HS-27A (cell line): ENCODE data around the gene DPF3.
"Not testable (repeated sequence)": the region's sequence is repeated elsewhere in the genome, so short reads cannot be mapped to it uniquely, and the experiment has no call there.

Experiments
- DNase-seq: peaks from one replicate; pipeline ENCODE4 v3.0.0-alpha.2; 2012; ENCODE audit warnings: low read depth, missing footprints

The DPF3 gene

DNA sequence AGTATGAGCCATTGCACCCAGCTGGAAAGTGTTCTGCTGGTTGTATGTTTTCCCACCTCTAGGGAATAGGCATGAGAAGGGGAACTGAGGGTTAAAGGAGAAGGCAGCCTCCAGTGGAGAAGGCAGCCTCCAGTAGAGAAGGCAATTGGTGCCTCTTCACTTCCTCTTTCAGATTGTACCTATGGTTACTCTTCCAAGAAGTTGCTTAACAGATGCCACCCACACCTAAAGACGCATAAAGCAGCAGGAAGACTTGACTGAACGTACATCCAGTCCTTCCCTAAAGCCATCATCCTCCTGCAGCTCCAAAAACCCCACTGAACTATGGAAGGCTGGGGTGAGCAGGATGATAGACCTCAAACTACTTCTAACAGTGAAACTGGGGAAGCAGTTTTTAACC is 13.1 kb downstream of the DPF3 start:
- DNase-seq = no peak

DNA sequence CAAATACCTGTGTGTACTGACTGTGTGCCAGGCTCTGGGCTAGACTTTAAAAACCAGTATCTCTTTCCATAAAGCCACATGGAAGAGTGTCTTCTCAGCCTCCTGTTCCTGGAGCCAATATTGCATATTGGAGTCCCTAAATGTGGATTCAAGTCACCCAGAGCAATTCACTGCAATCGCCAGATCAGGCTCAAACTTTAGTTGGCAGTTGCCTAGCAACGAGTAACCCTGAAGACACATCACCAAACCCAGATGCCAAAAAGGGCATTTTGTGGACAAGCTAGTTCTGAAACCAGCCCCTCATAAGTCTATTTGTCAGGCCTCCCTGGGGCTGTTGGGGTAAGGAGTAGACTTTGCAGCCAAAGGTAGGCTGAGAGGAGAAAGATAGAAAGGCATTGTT is 13.7 kb downstream of the DPF3 start:
- DNase-seq = no peak

GRCh38 chr14:72879431-72879830 is 14.5 kb downstream of the DPF3 start:
- no peak for DNase-seq

DNA sequence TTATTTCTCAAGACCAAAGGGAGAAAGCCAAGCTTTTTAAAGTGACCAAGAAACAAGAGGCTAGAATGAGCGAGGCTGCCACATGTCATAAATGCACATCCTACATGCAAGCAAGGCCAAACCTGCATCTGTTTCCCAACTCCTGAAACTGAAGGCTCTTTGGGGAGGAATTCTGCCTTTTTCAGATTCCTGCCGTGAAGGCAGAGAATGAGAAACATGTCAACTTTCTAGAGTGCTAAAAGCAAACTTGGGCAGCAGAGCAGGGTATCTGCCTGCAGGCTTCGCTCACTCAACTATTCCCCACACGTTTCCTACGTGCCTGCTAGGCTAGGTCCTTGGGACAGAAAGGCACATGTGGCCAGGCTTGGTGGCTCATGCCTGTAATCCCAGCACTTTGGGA is 15.2 kb downstream of the DPF3 start:
- DNase-seq = no peak

DNA sequence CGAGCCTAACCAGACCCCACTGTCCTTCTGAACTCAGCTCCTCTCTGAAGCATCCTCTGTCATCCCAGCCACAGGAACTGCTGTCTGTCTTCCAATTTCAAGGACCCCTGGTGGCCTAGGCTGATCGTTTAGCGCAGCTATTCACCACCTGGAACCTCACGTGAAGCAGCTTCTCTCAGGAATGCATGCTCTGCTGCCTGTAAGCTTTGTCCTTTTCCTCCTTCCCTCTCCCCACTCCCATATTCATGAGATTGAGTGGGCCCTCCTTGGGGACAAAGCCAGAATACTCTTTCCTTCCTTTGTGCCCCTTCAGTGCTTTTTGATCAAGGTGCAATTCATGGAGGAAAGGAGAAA is 17.2 kb downstream of the DPF3 start:
- DNase-seq = no peak

DNA sequence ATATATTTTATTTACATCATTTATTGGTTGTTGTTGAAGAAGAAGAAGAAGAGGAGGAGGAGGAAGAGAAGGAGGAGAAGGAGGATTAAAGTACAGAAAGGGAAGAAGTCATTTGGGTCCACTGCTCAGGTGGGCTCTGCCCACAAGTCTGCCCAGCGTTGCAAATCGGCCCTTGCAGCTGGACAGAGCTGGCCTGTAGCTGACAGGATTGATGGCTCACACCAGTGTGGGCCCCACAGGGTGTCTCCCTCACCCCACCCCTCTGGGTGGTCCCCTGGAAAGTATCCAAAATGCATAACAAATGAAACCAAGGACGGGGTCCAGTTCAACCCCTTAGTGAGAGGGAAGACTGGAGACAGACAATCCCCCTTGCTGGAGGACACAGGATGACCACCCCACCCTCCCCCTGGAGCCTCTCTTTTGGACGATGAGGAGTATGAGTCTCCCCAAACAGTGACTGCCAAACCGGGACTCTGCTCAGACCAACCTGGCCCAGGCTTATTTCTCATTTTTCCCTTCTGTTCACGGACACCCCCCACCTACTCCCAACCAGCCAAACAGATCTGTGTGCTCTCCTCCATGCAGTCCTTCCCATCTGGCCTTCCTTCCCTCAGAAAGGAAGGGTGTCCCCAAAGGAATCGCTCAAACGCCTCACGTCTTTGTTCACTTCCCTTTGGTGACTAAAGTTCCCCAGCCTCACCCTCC is 17.7 kb downstream of the DPF3 start:
- DNase-seq = no peak

- DNase-seq = not testable (repeated sequence)
Observed at GRCh38 chr14:72870878-72871277, 23.0 kb downstream of the DPF3 start.

DNA sequence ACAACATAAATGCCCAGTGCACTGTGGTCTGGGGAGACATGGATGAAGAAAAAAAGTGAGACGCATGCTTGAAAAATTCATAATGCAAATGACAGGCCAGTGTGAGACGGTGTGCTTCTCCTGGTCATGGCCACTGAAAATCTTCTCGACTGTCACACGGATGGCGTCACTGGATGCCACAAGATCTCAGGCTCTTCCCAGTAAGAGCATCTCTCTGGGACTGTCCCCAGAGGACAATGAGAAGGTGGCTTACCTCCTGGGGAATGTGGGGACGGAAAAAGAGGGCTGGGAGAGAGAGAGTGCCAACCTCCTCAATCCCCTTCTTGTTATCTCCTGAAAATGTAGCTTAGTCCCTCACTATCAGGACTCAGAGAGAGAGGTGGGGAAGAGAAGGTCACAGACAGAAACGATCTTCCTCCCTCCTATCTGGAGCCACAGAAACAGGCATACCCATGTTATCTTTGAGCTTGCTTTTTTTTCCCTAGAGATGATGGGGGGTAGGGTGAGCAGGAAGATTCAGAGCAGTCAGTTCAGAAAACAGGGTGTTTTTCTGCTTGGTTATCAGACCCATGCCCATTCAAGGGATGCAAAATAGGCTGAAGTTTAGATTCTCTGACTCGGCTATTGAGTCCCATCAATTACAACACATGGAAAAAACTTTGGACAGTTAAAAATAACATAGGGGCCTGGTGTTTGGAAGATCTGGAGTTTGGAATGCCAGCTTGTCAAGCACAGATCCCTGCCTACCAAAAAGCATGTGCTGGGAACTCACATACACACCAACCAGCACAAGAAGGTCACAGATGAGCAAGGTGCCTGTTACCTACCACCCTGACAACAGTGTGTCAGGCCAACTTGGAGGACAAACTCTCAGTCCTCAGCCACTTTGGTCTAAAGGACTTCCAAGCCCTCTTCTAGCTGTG is 24.2 kb downstream of the DPF3 start:
- no peak for DNase-seq

- no peak for DNase-seq
Observed at GRCh38 chr14:72868500-72868899, 25.4 kb downstream of the DPF3 start.

DNA sequence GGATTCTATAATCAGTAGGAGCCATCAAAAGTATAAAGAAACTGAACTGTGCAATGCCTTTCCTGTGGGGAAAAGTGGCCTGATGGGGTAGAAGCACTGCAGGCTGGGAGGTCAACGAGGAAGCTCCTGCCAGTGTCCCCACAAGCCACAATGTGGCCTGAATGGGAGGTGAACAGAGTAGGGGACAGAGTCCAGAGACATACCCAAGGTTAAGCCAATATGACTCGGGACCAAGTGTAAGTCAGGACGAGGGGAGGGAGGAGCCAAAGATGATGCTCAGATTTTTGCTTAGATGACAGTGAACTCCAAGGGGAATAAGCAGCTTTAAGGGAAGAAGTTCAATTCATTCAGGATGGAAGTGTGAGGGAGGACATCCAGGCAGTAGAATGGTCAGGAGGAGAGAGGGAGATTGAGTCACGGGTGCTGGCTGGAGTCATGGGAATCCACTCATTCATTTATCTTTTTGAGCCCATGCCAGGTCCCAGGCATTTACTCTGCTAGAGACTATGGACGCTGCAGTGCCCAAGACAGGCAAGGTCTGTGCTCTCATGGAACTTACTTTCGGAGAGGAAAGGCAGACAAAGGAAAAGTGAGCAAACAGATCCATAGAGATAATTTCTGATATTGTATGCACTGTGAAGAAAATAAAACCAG is 29.1 kb downstream of the DPF3 start:
- DNase-seq = no peak

DNA sequence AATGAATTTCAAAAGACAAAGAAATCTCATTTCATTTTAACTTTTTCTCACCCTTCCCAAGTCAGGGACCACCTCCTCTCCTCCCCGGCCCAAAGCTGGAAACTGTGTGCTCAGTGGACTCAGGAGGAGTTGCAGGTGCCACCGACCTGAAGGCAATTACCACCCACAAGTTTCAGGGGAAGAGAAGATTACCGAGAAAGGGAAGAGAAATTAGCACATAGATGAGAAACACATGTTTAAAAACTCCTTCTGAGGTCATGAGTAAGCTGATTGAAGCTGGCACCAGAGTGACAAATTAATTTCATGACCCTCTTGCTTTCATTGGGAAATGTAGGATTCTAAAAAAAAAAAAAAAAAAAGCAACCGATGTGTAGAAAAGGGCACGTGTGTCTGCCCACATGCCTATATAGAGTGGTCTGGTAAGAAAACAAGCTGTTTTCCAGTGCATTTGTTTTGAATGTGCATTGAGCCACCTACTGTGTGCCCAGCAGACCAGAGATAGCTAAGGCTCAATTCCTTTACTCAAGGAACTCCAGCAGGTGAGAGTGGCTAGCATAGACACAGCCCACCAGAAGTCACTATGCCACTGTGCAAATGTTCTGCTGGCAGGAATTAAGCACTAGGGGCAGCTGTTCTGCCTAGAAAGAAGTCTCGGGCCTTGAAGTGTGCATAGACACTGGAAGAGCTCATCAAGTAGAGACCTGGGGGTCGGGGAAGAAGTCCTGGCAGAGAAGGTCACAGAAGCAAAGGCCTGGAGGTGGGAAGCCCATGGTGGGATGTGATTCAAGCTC is 30.5 kb downstream of the DPF3 start:
- DNase-seq = no peak

DNA sequence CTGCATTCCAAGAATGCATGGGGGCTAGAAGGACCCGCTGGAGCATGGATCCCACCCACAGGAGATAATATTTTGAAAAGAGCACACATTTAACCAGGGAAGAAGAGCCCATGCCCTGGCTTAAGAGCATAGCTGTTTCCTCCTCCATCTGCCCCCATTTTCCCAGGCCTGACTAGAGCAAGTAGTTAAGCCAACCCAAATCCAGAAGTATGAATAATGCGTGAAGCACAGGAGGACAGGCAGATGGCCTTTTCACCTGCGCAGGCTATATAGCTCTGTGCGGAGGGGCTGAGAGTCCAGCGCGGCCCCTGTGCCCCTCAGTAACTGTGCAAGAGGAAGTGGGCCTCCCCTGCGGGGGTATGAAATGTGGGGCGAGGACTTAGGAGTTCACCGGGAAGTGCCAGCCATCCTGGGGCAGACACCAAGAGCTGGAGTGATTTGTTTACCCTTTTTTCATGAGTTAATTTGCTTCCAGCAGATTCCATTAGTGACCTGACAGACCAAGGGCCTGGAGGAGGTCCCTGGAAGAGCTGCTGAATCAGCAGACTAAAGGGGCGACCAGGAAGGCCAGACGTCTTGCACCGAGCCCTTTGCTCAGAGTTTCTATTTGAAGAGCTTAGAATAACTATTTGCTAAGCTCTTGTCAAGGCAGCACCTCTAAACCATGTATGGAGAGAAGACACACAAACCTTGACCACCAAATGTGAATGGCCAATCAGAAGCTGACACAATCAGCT is 37.2 kb downstream of the DPF3 start:
- DNase-seq = no peak

DNA sequence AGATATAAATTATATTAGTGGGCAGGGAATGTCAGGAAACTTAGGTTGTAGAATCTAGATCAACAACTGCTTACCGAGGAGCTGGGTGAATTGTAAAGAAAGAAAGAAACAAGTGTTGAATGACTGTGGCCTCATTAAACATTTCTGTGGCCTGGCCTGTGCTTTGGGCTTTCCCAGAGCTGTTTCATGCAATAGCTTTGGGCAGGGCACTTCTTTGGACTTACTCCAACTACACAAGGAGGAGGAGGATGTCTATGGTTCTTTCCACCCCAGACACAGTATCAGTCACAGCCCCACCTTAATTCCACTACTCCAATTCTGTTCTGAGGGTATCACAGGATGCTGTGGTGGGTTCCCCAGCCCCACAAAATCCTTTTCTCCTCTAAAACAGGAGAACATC is 38.0 kb downstream of the DPF3 start:
- peak; percentile 22 for DNase-seq

DNA sequence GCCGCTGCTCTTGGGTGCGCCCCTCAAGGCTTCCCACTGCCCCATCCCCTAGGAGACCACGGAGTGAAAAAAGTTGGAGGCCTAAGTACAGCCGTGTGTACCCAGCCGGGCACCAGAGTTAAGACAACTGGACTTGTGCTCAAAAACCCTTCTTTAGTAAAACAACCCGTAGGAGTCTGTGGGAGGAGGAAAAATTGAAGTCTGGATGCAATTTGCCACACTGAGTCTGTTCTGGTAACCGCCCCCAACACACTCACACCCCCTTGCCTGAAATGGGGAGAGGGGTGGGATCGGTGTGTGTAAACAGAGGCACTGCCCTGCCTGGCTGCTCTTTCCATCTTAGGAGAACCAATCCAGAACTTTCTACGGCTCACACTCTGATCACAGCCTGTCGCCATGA is 41.7 kb downstream of the DPF3 start:
- DNase-seq = no peak

- DNase-seq = no peak
Observed at GRCh38 chr14:72851635-72852034, 42.3 kb downstream of the DPF3 start.

DNA sequence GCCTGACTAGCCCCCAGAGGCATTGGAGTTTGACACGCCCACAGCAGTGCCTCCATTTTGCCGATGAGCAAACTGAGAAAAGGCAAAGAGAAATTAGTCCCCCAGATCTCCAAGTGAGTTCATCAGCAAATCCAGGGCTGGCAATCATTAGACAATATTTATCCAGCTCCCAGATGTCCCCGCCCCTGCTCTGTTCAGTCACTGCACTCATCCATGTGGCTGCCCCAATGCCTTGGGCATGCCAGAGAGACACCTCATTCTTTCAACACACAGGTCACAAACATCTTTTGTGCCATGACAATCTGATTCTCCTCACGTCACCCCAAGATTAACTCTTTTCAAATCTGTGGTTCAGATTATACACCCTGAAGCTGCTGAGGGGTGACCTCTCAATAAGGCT is 43.5 kb downstream of the DPF3 start:
- DNase-seq = no peak

DNA sequence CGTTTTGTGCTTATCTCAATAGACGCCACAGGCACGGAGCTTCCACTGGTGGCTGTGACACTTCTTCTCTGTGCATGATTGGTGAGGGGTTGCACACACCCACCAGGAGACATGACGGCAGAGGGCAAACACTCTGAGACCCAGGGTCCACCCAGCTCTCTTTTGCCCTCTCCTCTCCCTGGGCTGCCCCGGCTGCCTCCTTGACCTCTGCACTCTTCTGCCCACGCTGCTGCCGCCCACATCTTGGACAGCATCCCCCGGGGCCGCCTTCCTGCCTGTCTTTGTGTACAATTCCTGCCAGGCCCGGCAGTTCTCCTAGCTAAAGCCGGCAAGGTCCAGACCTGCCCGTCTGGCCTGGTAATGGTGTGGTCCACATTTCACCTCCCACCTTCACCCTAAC is 44.7 kb downstream of the DPF3 start:
- no peak for DNase-seq

- DNase-seq = no peak
Observed at GRCh38 chr14:72847721-72848120, 46.2 kb downstream of the DPF3 start.

- no peak for DNase-seq
Observed at GRCh38 chr14:72845683-72846082, 48.2 kb downstream of the DPF3 start.

DNA sequence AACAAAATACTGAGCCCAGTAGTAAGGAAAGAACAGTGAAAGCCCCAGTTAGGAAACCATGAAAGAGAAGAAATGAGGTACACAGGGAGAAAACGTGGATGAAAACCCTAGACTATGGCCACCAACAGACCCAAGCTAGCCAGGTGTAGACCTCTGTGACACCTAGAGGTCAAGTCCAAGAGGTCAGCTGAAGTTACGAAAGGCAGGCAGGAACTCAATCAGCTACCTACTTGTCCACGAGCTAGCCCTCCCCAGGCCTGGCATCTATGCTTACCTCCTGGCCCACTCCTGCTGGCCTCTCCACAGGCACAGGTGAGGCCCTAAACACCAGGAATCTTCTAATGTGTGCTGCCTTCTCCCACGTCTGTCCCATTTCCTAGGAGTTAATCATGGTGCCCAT is 48.7 kb downstream of the DPF3 start:
- DNase-seq = no peak

GRCh38 chr14:72844524-72844923 is 49.4 kb downstream of the DPF3 start:
- peak; percentile 17 for DNase-seq
